HG03045 (cell line): Measurements from ENCODE around the gene IL17RE.
A peak's percentile ranks its signal among the peaks of the same experiment; 100 is the strongest.
"Not testable (repeated sequence)": the region's sequence is repeated elsewhere in the genome, so short reads cannot be mapped to it uniquely, and the experiment has no call there.

Source experiments
- ATAC-seq: cut with Tn5 transposase; IDR thresholded peaks from one replicate; pipeline ENCODE4 v1.9.1; 2021; ENCODE audit warnings: mild to moderate bottlenecking, moderate library complexity; ENCODE audit not compliant: unreplicated experiment

Gene IL17RE

DNA sequence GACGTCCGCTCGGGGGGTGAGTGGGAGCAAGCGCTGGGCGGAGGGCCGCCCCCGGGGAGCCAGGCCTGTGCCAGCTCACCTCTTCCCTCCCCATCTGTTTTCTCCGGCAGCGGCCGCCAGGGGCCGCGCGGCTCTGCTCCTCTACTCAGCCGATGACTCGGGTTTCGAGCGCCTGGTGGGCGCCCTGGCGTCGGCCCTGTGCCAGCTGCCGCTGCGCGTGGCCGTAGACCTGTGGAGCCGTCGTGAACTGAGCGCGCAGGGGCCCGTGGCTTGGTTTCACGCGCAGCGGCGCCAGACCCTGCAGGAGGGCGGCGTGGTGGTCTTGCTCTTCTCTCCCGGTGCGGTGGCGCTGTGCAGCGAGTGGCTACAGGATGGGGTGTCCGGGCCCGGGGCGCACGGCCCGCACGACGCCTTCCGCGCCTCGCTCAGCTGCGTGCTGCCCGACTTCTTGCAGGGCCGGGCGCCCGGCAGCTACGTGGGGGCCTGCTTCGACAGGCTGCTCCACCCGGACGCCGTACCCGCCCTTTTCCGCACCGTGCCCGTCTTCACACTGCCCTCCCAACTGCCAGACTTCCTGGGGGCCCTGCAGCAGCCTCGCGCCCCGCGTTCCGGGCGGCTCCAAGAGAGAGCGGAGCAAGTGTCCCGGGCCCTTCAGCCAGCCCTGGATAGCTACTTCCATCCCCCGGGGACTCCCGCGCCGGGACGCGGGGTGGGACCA, 30.4 kb downstream of the IL17RE start:
- peak; percentile 65 for ATAC-seq

DNA sequence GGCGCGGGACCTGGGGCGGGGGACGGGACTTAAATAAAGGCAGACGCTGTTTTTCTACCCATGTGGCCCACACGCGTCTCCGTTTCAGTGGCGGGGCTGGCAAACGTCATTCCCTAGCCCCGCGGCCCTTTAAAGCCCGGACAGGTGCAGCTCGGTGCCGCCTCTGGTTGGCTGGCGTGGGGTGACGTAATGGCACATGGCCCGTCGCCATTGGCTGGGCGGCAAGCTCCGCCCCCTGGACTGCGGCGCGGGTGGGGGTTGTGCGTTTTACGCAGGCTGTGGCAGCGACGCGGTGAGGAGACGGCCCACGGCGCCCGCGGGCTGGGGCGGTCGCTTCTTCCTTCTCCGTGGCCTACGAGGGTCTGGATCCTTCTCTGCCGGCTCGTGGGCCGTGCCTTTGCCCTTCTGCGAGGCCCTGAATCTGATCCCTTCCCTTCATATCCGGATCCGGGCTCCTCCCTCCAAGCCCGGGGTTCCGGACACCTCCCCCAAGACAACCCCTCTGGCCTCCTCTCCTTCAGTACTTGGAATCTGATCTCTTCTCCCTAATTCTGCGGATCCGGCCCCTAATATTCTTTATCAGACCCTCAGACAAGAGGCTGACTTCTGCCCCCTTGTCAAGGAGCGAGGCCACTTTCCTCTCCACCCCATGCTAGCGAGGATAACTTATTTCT, 31.1 kb downstream of the IL17RE start, which contains the start of gene CRELD1:
TSS of gene CRELD1 (plus strand) at position 274 of the 674 bp plus-strand sequence. CDS start 605 bp downstream, outside the sequence.
- peak; percentile 90 for ATAC-seq

DNA sequence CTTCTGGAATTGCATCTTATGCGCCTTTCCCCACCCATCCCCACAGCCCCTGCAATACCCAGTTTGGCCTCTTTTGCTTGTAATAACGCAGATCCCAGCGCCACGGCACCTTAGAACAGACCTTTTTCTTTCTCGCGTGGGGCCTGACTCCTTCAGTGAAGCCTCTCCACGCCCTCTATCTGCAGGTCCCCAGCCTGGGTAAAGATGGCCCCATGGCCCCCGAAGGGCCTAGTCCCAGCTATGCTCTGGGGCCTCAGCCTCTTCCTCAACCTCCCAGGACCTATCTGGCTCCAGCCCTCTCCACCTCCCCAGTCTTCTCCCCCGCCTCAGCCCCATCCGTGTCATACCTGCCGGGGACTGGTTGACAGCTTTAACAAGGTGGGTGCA, 31.6 kb downstream of the IL17RE start:
- ATAC-seq, result no peak

DNA sequence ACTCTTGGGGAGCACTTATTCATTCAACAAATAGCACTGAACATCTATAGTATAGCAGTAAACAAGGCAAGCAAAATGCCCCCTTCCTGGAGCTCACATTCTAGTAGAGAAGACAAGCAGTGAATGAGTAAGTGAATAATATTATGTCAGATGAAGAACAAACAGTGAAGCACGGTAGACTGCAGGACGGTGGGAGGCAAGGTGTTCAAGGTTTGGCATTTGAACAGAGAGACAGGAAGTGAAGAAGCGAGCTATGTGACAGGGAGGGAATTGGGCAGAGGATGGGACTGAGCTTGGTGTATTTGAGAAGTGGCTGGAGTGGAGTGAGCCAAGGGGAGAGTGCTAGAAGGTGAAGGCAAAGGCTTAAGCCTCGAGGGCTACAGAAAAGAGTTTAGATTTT, 32.3 kb downstream of the IL17RE start:
- ATAC-seq, result no peak

DNA sequence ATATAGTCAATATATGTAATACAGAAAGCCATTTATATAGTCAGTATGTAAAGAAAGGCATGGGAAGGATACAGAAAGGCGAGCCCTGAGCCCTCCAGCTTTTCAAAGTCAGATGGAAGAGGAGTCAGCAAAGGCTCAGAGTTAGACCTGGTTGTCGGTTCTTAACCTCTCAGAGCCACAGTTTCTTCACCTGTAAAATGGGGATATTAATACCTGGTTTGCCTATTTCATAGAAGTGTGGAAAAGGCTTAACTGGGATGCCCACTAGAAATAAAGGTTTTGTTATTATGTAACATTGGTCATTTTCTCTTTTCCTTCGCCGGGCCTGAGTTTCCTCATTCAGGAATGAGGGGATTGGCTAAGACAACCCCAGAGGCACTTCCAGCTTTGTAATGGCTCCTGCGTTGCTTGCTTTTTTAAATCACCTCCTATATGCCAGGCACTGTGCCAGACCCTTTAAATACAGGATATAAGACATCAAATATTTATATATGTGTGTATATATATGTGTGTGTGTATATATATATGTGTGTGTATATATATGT, 33.4 kb downstream of the IL17RE start:
- no peak for ATAC-seq

DNA sequence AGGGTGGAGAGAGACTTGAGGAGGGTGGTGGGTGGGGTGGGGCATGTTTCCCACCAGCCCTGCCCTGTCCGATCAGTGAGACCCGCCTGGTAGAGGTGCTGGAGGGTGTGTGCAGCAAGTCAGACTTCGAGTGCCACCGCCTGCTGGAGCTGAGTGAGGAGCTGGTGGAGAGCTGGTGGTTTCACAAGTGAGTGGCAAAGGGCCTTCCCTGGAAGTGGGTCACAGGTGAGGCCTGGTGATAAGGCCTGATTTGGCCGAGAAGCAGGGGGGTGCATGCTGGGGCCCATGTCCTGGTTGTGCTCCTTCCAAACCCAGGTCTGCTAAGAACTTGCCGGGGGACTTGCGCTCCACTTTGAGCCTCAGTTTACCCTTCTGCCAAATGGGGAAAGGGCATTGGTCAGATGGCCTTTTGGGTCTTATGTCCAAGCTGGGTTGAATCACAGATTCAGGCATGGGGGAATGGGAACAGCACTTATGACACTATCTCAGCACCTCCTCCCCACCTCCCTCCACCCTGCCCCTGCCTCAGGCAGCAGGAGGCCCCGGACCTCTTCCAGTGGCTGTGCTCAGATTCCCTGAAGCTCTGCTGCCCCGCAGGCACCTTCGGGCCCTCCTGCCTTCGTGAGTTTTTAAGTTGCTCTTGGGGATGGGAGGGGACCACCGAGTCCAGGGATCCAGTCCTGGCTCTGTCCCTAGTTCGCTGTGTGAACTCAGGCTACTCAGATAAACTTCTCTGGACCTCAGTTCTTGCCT, 35.0 kb downstream of the IL17RE start:
- no peak for ATAC-seq

DNA sequence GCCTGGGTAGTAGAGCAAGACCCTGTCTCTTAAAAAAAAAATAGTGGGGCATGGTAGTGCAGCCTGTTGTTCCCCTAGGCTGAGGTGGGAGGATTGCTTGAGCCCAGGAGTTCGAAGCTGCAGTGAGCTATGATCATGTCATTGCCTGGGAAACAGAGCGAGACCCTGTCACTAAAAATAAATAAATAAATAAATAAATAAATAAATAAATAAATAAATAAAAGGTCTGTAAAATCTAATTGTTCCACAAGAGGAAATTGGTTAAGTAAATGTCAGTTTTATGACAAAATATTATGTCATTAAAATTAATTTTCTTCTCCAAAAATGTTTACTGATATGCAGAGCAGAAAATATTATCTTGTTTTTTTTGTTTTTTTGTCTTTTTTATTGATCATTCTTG, 36.3 kb downstream of the IL17RE start:
- no peak for ATAC-seq

DNA sequence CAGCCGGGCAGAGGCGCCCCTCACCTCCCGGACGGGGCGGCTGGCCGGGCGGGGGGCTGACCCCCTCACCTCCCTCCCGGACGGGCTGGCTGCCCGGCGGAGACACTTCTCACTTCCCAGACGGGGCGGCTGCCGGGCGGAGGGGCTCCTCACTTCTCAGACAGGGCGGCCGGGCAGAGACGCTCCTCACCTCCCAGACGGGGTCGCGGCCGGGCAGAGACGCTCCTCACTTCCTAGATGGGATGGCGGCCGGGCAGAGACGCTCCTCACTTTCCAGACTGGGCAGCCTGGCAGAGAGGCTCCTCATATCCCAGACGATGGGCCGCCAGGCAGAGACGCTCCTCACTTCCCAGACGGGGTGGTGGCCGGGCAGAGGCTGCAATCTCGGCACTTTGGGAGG, 37.3 kb downstream of the IL17RE start:
- ATAC-seq, result not testable (repeated sequence)

DNA sequence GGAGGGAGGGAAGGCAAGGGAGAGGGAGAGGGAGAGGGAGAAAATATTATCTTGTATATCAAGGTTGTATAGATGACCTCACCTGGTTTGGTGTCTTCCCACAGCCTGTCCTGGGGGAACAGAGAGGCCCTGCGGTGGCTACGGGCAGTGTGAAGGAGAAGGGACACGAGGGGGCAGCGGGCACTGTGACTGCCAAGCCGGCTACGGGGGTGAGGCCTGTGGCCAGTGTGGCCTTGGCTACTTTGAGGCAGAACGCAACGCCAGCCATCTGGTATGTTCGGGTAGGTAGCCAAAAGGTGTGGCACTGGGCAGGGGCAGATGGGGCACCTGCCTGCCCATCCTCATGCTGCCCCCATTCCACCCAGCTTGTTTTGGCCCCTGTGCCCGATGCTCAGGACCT, 38.1 kb downstream of the IL17RE start:
- ATAC-seq, result no peak

DNA sequence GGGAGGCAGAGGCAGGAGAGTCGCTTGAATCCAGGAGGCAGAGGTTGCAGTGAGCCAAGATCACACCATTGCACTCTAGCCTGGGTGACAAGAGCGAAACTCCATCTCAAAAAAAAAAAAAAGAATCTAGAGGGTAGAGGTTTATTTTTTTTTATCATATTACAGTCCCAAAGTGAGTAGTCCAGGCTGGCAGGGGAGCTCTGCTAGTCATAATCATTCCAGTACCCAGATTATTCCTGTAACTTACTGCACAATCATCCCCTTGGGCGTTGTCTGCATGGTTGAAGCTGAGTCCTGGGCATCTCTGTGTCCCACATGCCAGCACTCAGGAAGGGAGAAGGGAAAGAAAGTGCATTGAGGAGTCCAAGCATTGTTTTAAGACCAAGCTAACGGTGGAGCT, 39.5 kb downstream of the IL17RE start:
- no peak for ATAC-seq

DNA sequence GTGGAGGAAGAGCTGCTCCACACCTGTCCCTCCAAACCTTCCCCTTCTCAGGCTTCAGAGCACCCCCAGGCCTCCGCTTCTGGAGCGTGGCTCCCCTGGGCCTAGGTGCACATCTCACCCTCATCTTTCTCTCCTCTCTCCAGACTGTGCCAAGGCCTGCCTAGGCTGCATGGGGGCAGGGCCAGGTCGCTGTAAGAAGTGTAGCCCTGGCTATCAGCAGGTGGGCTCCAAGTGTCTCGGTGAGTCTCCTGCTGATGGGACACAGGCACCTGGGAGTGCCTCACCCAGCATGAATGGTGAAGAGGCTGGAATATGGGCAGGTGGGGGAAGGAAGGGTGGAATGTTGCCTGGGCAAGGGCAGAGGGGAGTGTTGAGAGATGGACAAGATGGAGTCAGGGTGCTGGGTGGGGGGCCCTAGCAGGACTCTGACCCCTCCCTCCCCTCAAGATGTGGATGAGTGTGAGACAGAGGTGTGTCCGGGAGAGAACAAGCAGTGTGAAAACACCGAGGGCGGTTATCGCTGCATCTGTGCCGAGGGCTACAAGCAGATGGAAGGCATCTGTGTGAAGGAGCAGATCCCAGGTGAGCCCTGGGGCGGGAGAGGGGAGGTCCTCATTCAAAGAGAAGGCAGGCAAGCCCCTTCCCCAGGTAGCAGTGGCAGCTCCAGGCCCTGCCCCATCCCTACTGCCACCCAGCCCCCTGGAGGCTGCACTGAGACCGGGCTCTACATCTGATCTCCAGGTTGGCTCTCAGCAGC, 40.5 kb downstream of the IL17RE start:
- ATAC-seq, result no peak

DNA sequence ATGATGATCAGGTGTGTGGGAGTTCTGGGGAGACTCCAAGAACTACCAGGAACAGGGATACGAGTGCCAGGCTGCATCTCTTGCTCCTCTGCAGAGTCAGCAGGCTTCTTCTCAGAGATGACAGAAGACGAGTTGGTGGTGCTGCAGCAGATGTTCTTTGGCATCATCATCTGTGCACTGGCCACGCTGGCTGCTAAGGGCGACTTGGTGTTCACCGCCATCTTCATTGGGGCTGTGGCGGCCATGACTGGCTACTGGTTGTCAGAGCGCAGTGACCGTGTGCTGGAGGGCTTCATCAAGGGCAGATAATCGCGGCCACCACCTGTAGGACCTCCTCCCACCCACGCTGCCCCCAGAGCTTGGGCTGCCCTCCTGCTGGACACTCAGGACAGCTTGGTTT, 41.6 kb downstream of the IL17RE start:
- ATAC-seq, result no peak

DNA sequence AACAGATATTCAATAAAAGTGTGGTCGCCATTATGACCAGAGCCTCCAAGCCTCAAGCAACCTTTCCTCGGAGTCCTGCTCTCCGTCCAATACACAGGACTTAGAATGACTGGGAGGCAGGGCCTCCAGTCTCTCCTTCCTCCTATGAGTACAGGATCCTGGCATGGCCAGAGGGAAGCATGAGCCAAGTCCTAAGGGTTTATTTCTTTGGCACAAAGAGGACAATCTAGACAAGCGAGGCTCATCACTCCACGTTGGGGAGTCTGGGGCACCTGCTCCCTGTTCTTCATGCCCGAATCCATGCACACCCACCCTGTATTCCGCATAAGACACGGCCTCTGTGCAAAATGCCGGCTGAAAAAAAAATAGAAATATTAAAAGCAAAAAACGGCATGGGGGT, 42.7 kb downstream of the IL17RE start:
- no peak for ATAC-seq

DNA sequence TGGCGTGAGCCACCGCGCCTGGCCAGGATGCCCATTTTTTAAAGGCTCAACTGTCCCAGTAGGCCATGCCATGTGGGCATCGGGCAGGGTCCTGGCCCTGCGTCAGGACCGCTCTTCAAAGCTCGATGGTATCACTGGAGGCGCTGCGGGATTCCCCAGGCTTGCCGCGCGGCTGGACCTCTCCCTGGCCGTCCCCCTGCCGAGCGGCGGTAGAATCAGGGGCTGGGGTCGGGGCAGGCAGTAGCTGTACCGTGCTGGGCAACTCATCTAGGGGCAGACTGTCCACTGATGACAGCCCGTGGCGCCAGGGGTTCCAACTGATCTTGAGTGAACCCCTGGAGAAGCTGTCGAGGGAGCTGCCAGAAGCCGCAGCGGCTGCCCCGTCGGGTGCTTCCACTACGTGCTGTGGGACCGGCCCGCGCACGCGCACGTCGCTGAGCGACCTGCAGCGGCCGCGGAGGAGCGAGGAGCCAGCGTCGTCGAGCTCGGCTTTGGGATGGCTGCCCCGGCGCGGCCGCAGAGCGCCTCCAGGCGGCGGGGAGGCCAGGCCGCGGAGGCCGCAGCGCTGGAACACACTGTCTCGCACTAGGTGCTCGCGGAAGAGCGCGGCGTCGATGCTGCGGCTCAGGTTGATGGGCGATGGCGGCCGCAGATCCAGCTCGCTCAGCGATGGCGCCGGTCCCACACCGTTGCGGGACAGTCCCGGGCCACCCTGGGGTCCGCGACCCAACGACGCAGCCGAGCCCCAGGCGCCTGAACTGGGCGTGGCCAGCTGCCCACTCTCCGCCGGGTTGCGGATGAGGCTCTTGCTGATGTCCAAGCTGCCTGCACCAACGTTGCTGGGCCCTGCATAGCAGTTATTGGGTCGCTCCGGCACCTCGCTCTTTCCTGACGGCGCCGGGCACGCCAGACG, 43.7 kb downstream of the IL17RE start:
- peak; percentile 42 for ATAC-seq

DNA sequence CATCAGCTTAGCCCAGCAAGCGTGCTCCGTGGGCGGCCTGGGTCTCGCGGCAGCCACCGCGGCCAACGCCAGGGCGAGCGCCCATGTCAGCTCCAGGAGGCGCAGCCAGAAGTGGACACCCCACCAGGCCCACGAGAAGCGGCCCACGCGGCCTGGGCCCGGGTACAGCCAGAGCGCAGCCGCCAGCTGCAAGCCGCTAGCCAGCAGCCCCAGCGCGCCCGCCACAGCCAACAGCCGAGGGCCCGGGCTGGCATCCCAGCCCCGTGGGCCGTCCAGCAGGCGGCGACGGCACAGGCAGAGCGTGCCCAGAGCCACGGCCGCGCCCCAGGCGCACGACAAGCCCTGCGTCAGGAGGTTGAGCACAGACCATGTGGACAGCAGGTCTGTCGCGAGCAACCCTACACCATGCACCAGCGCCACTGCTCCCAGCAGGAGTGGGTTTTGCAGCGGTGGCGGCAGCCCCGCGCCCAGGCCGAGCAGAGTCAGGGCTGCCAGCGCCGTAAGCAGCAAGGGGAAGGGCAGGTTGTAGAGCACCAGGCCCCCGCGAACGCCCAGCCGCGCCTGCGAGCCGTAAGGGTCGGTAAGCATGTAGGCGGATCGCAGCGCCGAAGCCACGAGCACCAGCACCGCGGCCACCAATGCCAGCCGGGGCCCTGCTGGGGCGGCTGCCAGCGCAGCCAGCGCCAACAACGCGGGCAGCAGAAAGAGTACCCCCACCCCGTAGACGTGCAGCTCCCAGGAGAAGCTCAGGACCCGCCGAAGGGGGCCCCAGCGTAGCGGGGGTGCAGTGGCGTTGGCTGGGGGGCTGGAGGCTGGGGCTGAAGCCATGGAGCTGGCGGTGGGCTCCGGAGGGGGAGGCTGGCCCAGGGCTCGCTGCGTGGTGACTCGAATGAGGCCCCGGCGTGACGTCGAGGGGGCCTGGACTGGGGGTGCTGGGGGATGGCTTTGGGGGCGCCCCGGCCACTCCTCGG, 44.7 kb downstream of the IL17RE start:
- ATAC-seq, result no peak

DNA sequence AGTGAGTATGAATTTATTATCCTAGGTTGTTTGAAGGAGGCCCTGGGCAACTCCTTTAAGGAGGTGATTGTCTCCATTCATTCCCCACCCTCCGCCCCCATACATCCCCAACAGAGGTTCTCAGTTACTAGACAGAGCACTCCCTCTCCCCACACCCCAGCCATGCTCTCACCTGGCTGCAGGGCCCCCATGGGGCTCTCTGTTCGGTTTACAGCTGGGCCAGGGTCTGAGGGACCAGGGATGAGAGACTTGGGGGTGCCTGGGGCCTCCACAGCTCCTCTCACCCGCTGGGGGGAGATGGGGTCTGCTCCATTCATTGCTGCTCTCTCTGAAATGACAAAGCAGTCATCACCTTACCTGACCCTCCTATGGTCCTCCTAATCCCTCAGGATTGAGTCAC, 45.9 kb downstream of the IL17RE start:
- no peak for ATAC-seq

DNA sequence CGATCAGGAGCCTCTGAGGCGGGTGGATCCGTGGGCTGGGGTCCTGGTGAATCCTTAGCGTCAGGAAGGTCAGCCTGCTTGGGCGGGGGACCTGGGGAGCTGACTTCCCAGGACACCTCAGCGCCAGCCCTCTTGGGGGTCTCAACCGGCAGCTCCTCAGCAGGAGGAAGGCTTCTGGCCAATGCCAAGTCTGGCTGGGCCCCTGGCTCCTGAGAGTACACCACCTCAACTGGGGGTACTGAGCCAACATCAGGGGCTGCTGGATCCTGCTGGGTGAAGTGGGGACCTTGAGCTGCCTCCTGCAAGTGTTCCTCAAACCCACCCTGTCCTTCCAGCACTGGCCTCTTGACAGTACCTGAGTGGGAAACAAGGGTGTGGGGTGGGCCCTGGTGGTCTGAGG, 46.5 kb downstream of the IL17RE start:
- no peak for ATAC-seq

DNA sequence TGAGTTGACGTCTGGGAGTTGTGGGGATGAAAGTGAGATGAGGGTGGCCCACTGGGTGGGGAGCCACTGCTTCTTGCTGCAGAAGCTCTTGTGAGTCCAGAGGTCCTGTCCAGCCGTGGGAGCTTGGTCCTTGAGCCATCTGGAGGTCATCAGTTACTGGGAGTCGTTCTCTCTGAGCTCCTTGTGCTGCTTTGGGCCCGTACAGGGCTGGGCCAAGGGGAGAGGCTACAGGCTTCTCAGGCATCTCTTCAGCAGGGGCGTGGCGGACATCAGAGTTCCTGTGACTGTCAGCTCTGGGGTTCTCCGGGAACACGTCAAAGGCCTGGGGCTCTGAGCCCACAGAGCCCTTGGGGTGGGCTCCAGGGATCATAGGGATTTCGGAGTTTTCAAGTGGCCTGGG, 47.0 kb downstream of the IL17RE start:
- no peak for ATAC-seq

DNA sequence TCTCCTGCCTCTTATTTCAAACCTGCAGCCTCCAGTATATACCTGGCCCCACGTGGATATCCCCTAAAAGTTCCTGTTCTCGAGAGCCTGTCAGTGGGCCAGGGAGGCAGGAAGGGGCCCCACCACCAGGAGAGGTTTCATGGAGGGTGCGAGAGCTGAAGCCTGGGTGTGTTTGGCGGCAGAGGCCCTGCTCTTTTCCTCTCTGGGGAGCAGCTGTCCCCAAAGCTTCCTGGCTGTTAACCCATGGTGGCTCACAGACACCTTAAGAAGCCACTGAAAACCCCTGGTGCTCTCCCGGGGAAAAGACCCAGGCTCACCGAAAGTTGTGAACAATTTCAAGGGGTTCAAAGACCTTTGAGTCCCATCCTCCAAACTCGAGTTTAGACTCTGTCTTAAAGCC, 48.5 kb downstream of the IL17RE start:
- no peak for ATAC-seq
